K562 (cell line): Measurements from ENCODE around the gene ZNF609. TPM values are rescaled to one million over a fixed set of nuclear protein-coding genes. Genes with fewer than 3 reads are reported as not detected.

Source experiments
- CEBPG ChIP-seq, 3 experiments: fragments of 200-800 bp in 1 of 3; sonication (Bioruptor generic) in 1 of 3; sonication (generic) in 1 of 3; formaldehyde crosslinking in 1 of 3; IDR thresholded peaks in 2 of 3; conservative IDR thresholded peaks in 1 of 3; 2 replicates each; pipeline versions ENCODE4 v1.6.1 to v1.8.0; 2016 to 2022; ENCODE audit warnings: missing compliant biosample characterization in 2 of 3, missing genetic modification characterization in 2 of 3, mild to moderate bottlenecking in 1 of 3, missing genetic modification reagents in 1 of 3
- CTBP1 ChIP-seq: fragments of 450-650 bp; IDR thresholded peaks from 2 replicates; pipeline ENCODE4 v1.6.1; 2016; ENCODE audit warnings: borderline replicate concordance
- ETV1 ChIP-seq: fragments of 450-650 bp; conservative IDR thresholded peaks from 2 replicates; pipeline ENCODE4 v1.6.1; 2016; ENCODE audit warnings: missing genetic modification characterization, control low read depth, low read depth, missing compliant biosample characterization
- GATAD2A ChIP-seq: fragments of 450-650 bp; IDR thresholded peaks from 2 replicates; pipeline ENCODE4 v1.6.1; 2017
- HDAC2 ChIP-seq: fragments of 450-650 bp; IDR thresholded peaks from 2 replicates; pipeline ENCODE4 v1.6.1; 2016; ENCODE audit warnings: mild to moderate bottlenecking
- HOMEZ ChIP-seq: fragments of 250-450 bp; sonication (Bioruptor Pico); IDR thresholded peaks from 2 replicates; pipeline ENCODE4 v1.4.0; 2020; ENCODE audit warnings: mild to moderate bottlenecking, moderate library complexity
- MAFK ChIP-seq: IDR thresholded peaks from 2 replicates; pipeline ENCODE4 v1.6.1; 2011; ENCODE audit warnings: low read length, improper control_type of control experiment
- MEIS2 ChIP-seq: fragments of 450-650 bp; IDR thresholded peaks from 2 replicates; pipeline ENCODE4 v1.6.1; 2014; ENCODE audit warnings: mild to moderate bottlenecking; ENCODE audit not compliant: partially characterized antibody
- NONO ChIP-seq, 2 experiments: fragments of 200-400 bp in 1 of 2; fragments of 450-650 bp in 1 of 2; formaldehyde crosslinking in 1 of 2; IDR thresholded peaks; 2 replicates each; pipeline ENCODE4 v1.6.1; 2017; ENCODE audit warnings: low read depth in 2 of 2, mild to moderate bottlenecking in 2 of 2, moderate library complexity in 2 of 2, low read length in 1 of 2
- PHB ChIP-seq: fragments of 250-450 bp; sonication (Bioruptor Pico); IDR thresholded peaks from 2 replicates; pipeline ENCODE4 v1.5.0; 2021
- SMARCA5 ChIP-seq: fragments of 450-650 bp; IDR thresholded peaks from 2 replicates; pipeline ENCODE4 v1.6.1; 2016
- SPI1 ChIP-seq: IDR thresholded peaks from 2 replicates; pipeline ENCODE4 v1.6.1; 2011; ENCODE audit warnings: low read depth, low read length, control low read depth, borderline replicate concordance
- TAL1 ChIP-seq: fragments of 450-650 bp; IDR thresholded peaks from 2 replicates; pipeline ENCODE4 v1.6.1; 2016; ENCODE audit warnings: mild to moderate bottlenecking
- TRIM24 ChIP-seq, 2 experiments: fragments of 450-650 bp; IDR thresholded peaks; 2 replicates each; pipeline ENCODE4 v1.6.1; 2016
- TRIM28 ChIP-seq: fragments of 450-650 bp; IDR thresholded peaks from 2 replicates; pipeline ENCODE4 v1.6.1; 2017
- TSHZ1 ChIP-seq: fragments of 250-450 bp; sonication (Bioruptor Pico); IDR thresholded peaks from 2 replicates; pipeline ENCODE4 v1.4.0; 2020; ENCODE audit warnings: mild to moderate bottlenecking, moderate library complexity
- ZBTB8A ChIP-seq: fragments of 450-650 bp; IDR thresholded peaks from 2 replicates; pipeline ENCODE4 v1.6.1; 2018; ENCODE audit warnings: mild to moderate bottlenecking, moderate library complexity; ENCODE audit not compliant: partially characterized antibody
- ZKSCAN3 ChIP-seq: fragments of 250-450 bp; sonication (Bioruptor Pico); IDR thresholded peaks from 2 replicates; pipeline ENCODE4 v1.4.0; 2020
- ZNF184 ChIP-seq: sonication (generic); formaldehyde crosslinking; IDR thresholded peaks from 2 replicates; pipeline ENCODE4 v1.5.0; 2020; ENCODE audit warnings: missing genetic modification reagents
- polyA plus RNA-seq, 8 experiments: library from polyadenylated mRNA; depleted of rRNA in 4 of 8; stranded (reverse) in 5 of 8; unstranded in 3 of 8; fragments of >200 nt; fragmentation: Nextera tagmentation in 2 of 8; fragmentation: Illumina TruSeq in 1 of 8; extraction: Ambion mirVana in 2 of 8; extraction: Trizol in 1 of 8; gene quantifications; 2 replicates each; pipeline versions ENCODE4 v1.2.1 to v1.2.3, GENCODE V29; 2011 to 2014; ENCODE audit warnings: inconsistent platforms in 1 of 8, missing spikeins in 1 of 8
- total RNA-seq, 7 experiments: library from RNA; depleted of rRNA in 6 of 7; stranded (reverse); fragments of >200 nt in 6 of 7; fragmentation: Illumina TruSeq in 2 of 7; extraction: Trizol in 2 of 7; gene quantifications; 2 replicates each; pipeline versions ENCODE4 v1.2.1 to v1.2.3, GENCODE V29; 2011 to 2021; ENCODE audit warnings: low replicate concordance in 1 of 7

Gene ZNF609
- total and polyA plus RNA-seq, 9 of the 15 experiments (the other 6 are each of a cell fraction or from before 2014, with no cell fraction given) = 3.0 to 38.7 (median 17.8) TPM

GRCh38 chr15:64430000-64430735 lies 30.2 kb upstream of the ZNF609 start (continued):
- TF ChIP-seq CEBPG (CRISPR knock-in tag; IDR thresholded peaks at IDR 0.05) = 0 out of 2 replicates have a peak, but pooled peaks have one; percentile 25
- no peak for TF ChIP-seq CEBPG (tag; conservative IDR thresholded peaks at IDR 0.05 in 1 of 2, IDR thresholded peaks at IDR 0.05 in 1 of 2)
- no peak for TF ChIP-seq ZBTB8A
- no peak for TF ChIP-seq PHB (CRISPR knock-in tag)
- no peak for TF ChIP-seq TSHZ1
- no peak; a peak in 2 of 4 replicates for TF ChIP-seq TRIM24 (IDR thresholded peaks at IDR 0.05)
- TF ChIP-seq HOMEZ (CRISPR knock-in tag) = no peak
- peak; percentile 28; the same call in 1 of the 2 replicates for TF ChIP-seq CTBP1
- peak; percentile 93 for TF ChIP-seq HDAC2
- no peak for TF ChIP-seq TRIM28
- TF ChIP-seq MEIS2 = peak; percentile 69
- TF ChIP-seq NONO (IDR thresholded peaks at IDR 0.05; ENCODE audit: low read depth in 2 of 2, low read length in 1 of 2) = no peak
- no peak for TF ChIP-seq GATAD2A
- TF ChIP-seq MAFK = no peak
- 0 out of 2 replicates have a peak, but pooled peaks have one; percentile 7 for TF ChIP-seq ETV1
- no peak for TF ChIP-seq ZNF184 (CRISPR knock-in tag)
- TF ChIP-seq ZKSCAN3 (CRISPR knock-in tag) = no peak
- TF ChIP-seq SMARCA5 = no peak
- TF ChIP-seq SPI1 = no peak
- TF ChIP-seq TAL1 = peak; percentile 84
